Superior temporal gyrus (tissue), 1 donor: ENCODE data around the gene PLCL2.
"Not testable (repeated sequence)": the region's sequence is repeated elsewhere in the genome, so short reads cannot be mapped to it uniquely, and the experiment has no call there.

ENCODE experiments used
- DNase-seq: peaks from one replicate; pipeline ENCODE4 v3.0.0-alpha.2; 2016; ENCODE audit errors: extremely low spot score

Gene PLCL2

DNA sequence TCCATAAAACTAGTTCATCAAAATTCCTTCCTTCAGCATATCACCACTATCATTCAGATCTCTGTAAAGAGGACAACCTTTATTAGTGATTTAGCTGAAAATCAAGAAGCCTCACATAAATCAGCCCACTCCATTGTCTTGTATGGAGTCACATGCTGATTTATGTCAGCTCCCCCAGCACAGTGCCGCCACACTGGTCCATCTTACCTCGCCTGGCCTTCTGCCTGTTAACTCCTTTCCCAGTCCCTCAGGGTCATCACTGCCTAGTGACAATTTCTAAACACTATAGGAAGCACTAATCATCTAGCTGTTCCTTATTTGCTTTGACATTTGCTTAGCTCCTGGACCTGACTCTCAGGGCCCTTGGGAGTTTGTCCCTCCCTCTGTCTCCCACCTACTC lies 75.4 kb downstream of the PLCL2 start:
- no peak for DNase-seq

DNA sequence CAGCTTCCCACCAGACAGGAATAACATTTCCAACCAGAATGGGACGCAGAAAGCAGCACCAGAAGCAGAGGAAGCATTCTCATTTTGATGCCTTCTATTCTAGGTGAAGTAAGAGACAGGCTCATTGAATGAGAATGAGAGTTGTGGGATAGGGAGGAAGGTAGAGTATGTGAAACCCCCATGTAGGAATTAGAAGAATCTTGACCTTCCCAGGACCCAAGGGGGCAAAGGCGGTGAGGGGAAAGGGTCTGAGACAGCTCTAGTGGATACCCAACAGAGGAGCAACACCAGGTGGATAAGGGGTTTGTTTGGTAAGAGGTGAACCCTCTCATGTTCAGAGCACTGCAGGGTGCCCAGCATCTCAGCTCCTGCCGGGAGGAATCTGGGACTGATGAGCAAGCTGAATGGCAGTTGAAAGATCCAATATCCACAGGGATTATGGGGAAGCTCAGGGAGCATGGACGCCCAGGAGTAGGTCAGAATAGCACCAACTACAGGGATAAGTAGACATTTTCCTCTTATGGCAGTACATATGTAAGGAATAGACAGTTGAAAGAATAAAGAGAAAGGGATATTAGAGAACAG lies 77.0 kb downstream of the PLCL2 start:
- DNase-seq = no peak

DNA sequence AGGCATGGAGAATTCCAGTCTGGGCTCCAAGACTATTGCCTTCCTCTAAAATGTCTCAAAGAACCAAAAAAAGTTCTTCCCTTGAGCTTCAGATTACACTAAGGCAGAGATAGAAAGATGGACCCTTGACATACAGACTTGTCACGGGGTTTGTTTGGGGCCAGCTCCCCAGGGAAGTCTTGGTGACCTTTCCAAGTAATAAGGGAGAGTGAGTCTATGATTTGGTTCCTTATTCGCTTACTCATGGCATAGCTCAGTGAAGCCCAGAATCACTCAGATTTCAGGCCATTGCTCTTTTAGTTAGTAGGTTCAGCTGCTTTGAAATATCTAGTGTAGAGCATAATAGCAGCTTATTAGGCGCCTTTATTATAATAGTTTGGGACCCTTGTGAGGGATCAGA lies 90.3 kb downstream of the PLCL2 start:
- no peak for DNase-seq

DNA sequence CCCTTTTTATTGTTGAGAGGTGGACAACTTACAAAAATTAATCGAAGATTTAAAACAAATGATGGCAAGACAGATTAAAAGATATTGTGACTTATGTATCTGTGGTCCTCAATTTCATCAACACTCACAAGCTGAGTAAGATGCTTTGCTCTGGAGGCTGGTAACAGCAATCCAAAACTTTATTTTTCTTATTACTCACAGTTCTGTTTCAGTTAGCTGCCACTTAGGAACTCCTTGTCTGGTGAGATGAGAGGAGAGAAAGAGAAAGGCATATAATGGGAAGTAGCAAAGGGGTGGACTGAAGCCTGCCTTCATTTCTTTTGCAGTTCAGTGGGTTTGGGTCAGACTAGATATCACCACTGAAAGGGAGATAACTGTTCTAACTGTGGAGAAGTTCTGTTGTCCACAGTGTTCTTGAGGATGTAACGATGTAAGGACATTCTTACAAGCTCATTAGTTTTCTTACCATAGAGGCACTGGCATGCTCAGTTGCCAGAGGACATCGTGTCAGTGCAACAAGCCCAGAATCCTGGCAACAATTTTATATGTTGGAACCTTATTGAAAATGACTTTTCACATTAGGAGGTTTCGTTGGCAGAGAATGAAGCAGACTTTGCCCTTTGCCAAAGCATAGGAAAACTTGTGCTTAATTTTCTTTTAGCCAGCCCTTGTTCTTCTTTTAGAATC lies 93.6 kb downstream of the PLCL2 start:
- DNase-seq = no peak

DNA sequence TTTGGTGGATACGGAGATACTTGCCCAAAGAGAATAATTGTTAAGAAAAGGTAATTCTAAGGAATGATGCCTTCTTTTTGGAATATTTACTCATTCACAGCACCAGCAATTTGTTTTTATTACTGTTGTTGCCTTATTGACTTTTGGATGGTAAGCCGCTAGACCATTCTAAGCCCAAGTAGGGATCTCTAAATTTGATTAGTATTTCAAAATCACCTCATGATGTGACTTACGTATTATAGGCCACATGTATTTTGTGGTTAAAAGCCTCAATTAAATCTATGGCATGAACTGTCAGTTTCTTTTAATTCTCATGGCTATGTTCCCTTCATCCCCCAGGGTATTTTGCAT lies 94.1 kb downstream of the PLCL2 start:
- DNase-seq = no peak

DNA sequence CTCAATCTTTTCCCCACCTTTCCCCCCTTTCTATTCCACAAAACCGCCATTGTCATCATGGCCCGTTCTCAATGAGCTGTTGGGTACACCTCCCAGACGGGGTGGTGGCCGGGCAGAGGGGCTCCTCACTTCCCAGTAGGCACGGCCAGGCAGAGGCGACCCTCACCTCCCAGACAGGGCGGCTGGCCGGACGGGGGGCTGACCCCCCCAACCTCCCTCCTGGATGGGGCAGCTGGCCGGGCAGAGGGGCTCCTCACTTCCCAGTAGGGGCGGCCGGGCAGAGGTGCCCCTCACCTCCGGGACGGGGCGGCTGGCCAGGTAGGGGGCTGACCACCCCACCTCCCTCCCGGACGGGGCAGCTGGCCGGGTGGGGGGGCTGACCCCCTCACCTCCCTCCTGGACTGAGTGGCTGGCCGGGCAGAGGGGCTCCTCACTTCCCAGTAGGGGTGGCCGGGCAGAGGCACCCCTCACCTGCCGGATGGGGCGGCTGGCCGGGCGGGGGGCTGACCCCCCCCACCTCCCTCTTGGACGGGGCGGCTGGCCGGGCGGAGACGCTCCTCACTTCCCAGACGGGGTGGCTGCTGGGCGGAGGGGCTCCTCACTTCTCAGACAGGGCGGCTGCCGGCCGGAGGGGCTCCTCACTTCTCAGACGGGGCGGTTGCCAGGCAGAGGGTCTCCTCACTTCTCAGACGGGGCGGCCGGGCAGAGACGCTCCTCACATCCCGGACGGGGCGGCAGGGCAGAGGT lies 95.2 kb downstream of the PLCL2 start:
- not testable (repeated sequence) for DNase-seq

DNA sequence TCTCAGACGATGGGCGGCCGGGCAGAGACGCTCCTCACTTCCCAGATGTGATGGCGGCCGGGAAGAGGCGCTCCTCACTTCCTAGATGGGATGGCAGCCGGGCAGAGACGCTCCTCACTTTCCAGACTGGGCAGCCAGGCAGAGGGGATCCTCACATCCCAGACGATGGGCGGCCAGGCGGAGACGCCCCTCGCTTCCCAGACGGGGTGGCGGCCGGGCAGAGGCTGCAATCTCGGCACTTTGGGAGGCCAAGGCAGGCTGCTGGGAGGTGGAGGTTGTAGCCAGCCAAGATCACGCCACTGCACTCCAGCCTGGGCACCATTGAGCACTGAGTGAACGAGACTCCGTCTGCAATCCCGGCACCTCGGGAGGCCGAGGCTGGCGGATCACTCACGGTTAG lies 95.8 kb downstream of the PLCL2 start:
- DNase-seq = not testable (repeated sequence)

DNA sequence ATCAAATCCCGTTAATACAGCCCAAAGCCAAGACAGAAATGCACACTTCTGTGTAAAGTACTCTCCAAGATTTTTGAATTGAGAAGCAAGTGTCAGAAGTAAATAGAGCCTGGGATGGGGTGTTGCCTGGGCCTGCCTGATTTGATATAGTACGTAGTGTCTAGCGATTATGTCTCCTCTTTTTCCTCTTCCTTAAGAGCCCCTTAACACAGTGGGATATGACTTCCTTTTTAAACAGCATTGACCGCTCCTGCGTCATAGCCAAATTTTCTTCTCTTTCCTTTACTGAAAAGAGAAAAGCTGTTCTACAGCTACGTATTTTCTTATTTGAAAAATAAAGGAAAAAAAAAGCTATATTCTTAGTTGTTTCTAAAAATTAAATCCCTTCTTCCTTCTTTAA lies 97.7 kb downstream of the PLCL2 start:
- DNase-seq = no peak

DNA sequence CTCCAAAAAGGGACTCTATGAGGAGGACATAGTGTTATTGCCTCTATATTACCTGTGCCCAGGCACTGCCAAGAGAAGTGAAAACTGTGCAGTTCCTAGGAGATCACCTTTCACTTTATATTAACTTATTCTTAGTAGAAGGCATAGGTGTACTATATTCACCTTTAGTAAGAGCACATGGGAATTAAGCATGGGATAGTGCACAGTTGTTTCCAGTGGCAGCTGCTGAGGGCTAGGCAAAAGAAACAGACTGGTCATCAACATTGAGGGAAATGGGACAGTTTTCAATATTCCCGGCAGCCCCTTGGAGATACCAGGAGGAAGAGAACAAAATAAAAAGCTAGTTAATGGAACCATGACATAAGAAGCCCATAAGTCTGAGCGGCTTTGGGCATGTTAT lies 100.9 kb downstream of the PLCL2 start:
- no peak for DNase-seq

DNA sequence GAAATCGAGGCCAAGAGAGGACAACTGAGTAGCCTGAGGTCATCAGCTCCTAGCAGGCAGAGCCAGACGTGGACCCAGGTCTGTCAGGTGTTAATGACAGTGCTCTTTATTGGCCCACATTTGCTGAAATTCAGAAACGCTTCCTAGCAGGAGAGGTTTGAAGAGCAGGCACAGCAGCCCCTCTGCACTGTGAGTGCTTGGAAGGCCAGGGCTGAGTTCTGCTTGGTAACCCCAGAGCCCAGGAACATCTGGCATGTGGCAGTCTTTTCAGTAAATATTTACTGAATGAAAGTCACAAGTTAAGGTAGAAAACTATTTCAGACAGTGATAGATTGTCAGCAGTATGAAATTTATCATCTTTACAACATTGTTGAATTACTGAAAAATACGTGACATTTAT lies 102.4 kb downstream of the PLCL2 start:
- DNase-seq = no peak

DNA sequence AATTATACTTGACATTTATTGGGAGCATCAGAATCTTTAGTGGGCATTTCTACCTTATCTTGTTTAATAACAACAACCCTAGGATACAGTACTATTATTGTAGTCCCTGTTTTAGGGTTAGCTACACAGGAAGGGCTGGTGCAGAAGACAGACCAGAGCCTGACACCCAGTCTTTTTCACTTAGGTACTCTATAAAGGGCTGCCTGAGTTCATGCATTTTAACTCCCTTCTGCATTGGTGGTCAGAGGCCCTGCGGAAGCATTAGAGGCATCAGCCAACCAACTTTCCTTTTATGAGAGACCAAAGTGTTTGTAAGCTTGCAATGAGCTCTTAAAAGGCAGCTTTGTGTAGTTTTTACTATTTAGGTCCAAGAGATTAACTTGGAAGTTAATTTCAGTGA lies 105.4 kb downstream of the PLCL2 start:
- no peak for DNase-seq

DNA sequence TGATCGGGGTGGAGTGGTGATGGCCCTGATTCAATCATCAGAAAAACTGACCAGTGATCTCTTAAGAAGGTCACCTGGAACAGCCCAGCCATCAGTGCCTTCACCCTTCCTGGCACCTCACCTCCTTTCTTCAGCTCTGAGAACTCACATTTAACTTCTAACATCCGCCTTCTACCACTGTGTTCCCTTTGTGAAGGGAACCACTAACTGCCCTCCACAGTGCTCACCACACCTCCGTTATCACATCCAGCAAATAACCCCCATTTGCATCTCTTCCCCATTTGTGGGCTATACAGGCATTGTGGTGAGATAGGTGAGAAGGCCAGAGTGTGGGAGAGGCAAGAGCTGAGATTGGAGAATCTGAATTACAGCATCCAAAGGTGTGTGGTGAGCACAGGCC lies 107.4 kb downstream of the PLCL2 start:
- DNase-seq = no peak

DNA sequence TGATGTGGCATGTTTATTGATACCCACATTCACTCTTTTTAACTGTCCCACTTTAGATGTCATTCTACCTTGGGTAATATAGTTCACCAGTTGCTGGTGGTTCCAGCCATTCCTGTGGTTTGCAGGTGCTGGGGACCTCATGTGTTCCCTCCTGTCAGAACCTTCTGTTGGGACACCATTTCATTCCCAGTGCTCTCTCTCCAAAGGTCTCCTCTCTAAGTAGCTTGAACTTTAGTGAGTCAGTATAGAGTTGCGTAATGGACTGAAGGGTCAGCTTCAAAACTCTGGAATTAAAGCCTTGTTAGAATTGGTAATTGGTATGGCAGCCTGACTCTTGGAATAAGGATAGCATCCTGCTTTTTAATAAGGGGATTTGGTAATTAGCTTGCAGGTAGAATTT lies 108.5 kb downstream of the PLCL2 start:
- no peak for DNase-seq

DNA sequence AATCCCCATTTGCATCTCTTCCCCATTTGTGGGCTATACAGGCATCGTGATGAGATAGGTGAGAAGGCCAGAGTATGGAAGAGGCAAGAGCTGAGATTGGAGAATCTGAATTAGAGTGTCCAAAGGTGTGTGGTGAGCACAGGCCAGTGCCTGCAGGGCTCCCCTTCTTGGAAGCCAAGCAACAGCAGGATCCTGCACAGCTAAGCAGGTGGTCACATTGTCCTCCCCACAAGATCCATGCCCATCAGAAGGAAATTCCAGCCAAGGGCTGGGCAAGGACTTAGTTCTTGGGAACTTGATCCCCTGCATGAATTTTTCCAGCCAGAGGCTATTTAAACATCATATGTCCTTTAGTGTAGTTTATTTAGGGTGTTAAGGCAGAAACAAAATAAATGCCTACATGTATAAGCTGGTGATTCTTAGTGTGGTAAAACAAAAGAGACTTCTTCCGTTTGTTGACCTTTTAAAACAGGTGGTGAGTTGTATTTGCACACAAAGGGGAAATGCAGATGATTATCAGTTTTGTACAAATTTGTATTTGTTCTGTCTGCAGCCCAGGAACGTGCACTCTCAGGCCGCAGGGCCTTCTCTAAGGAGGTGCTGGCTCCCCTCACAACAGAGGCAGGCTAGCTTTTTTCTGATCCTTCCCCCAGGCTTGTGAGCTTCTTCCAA lies 110.2 kb downstream of the PLCL2 start:
- DNase-seq = no peak

DNA sequence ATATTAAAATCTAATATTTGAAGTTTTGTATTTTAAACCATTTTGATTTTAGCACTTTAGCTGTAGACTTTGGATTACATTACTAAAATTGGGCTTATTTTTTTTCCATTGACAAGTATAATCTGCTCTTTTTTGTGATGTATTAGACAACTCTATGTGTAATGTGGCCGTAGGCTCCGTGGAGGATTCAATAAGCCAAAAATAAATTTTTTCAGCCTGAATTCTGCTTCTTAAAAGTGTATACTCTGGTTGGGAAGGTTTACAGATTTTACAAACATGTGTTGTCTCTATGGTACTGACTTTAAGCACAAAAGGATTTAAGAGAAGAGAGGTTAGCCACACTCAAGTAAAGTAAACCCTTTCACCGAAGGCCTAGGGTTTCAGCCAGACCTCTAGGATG lies 110.8 kb downstream of the PLCL2 start:
- DNase-seq = no peak

DNA sequence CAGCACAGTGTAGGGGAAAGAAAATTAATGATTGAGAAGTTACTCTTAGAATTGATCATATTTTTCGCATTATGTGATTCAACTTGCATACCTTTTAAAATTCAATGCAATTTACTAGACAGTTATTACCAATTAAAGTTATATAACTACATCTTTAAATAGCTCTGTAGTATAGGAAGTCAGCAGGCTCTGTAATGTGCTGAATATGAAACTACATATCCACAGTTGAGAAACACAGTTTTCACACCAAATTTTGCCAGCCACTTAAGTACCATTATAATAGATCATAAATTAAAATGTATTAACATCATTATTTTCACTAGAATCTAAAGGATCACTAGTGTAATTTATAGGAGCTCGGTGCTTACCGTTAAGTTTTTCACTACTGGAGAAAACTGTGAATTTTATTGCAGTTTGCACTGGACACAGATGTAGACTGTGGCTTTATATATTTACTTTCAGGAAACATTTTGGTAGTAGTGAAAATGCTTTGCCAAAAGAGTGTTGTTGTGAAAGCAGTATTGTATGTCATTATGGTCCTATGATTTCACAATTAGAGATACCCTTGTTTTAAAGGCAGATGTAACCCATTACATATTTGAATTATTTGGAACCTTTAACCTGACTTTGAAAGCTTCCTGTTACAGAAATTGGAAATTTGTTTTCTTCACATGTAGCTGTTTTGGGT lies 113.6 kb downstream of the PLCL2 start:
- no peak for DNase-seq

DNA sequence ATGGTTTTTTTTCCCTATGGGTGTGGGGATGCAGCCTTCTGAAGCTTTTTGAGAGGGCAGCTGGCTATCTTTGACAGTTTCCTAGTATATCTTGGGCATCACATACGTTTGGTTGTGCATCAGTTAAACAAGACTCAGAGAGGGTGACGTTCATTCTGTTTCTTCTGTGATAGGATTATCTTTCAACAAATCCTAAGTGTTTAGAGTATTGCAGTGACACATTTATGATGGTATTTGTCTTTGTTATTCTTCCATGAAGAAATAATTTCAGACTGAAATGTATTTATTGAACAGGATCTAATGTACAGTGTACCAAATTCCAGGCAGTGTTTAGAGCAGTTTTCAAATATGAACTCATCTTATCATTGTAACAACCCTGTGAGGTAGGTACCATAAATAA lies 114.4 kb downstream of the PLCL2 start:
- DNase-seq = no peak

DNA sequence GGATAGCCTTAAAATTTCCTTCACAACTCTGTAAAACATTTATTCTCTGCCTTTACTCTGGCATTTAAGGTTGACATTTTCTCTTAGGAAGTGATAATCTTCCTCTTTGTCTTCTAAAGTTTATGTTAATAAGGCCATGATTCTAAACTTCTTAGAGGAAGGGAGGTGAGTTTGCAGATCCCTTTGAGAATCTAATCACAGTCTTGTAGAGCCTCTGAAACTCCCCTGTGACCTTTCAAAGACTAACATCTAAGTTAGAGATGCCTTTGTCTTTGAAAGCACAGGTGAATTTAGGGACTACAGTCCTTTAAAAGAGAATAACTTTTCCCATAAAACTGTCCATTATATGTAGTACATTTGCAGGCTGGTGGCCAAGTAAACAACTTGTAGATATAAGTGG lies 115.1 kb downstream of the PLCL2 start:
- no peak for DNase-seq

DNA sequence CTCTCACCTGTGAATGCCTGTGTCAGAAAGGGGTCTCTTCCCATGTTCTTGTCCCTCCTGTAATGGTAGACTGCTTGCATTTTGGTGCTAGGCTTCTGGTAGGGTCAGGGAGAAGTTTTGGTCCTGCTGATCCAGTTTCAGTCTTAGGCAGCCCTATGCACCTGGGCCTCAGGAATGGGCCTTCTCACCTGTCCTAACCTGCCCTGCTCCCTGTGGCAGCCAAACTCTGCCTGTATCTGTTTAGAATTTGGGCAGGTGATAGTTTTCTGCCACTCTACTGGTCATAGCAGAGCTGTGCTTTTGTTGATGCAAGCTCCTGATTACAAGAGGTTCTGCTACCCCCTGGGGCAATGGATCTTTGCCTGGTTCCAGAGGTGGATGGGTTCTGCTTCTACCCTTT lies 118.7 kb downstream of the PLCL2 start:
- no peak for DNase-seq

DNA sequence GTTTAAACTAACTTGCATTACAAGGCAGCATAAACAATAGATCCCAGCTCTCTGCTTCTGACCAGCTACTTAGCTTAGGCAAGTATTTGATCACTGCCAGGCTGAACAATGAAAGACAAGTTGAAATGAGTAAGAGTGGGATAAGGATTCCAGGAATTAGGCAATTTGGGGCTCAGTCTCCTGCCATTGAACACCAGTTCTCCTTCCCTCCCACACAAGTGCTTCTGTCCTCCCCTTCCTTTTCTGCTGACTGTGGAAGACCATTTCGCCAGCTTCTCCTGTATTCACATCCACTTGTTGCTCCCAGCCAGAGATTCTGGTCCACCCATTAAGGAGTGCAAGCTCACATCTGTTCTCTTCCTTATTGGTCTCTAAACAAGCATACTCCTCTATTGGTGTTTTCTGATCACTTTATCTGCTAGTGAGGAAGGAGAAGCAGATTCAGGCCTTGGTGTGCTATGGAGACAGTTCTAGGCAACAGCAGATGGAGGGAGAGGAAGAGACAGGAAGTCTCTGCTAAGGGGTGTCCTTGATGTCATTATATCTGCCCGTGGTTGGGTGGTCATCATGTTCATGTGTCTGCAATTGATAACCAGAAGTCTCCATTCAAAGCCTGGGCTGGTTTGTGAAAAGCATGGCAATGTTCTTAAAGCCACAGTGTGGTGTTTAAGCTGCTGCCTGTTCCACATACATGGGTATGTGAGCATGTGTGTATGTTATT lies 121.5 kb downstream of the PLCL2 start:
- DNase-seq = no peak

DNA sequence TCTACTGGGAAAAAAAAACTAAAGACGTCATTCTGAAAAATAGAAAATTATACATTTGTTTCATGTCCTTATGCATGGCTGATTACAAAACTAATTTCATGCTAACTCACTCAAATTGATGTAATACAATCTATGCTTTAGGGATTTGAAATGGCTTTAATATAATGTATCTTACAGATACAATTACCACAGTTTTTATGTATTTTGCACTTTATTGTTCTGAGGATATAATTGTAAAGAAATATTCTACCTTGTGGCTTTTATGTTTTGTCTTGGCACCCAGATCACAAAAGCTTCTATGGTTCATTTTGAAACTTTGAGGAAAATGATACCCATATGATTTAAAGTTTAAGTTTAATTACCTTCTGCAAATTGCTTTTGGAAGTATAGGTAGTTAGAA lies 122.5 kb downstream of the PLCL2 start:
- DNase-seq = no peak

DNA sequence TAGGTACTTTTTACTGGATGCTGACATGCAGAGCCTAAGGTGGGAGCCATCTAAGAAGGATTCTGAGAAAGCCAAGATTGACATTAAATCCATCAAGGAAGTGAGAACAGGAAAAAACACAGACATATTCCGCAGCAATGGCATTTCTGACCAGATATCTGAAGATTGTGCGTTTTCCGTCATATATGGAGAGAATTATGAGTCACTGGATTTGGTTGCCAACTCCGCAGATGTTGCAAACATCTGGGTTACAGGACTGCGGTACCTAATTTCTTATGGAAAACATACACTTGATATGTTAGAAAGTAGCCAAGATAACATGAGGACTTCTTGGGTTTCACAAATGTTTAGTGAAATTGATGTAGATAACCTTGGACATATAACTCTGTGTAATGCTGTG lies 125.1 kb downstream of the PLCL2 start:
- no peak for DNase-seq
